Measurements from ENCODE around the gene MYO1E.
"Not testable (repeated sequence)": the region's sequence is repeated elsewhere in the genome, so short reads cannot be mapped to it uniquely, and the experiment has no call there.

The MYO1E gene

DNA sequence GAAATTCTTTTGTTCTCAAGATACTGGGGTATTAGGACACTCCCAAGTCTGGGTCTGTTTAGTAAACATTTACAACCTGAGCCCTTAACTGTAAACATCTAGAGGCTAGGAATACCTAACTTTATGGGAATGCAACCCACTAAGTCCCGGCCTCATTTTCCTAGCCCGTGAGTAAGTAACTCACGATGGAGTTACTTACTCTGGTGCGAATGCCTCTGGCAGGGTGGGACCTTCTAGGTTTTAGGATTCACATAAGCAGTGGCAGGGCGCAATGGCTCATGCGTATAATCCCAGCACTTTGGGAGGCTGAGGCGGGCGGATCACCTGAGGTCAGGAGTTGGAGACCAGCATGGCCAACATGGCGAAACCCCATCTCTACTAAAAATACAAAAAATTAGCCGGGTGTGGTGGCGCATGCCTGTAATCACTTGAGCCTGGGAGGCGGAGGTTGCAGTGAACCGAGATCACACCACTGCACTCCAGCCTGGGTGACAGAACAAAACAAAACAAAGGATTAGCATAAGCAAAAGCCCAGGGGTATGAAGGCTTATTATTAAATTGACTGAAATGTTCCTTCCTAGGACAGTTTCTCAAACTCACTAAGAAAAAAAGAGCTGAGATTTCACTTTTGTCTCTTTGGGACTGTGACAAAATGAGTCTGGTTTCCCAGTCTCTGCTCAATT lies 14.7 kb upstream of the MYO1E start:
- DNase-seq (ENCODE audit: low spot score): not testable (repeated sequence)

DNA sequence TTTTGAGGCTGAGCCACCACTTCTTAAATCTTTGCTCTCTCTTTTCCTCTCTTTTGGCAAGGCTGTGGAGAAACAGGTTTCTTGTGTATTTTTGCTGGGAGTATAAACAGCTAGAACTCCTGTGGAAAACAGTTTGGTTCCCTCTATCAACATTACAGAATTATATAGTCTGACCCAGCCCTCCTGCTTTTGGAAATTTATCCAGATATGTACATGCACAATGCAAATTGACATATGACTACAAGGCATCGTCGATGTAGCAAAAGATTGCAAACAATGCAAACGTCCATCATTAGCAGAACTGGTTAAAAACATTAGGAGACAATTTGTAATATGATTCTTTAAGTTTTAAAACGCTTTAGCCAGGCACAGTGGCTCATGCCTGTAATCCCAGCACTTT lies 12.5 kb upstream of the MYO1E start:
- no peak for DNase-seq (ENCODE audit: low spot score)

DNA sequence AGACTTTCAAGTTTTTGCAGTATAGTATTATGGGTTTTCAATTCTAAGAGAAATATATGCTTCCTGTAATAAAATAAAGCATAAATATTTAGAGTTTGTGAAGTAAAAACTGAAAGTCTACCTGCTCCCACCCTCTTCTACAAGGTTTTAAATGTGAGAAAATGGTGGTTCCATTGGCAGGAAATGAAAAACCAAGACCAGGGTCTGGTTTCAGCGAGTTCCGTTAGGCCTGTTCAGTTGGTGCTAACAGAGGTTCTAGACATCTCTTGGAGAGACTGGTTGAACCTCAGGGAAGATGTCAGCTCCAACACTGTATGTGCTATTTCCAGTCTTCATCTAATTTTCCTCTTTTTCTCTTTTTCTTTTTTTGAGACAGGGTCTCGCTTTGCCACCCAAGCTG lies 11.8 kb upstream of the MYO1E start:
- no peak for DNase-seq (ENCODE audit: low spot score)

DNA sequence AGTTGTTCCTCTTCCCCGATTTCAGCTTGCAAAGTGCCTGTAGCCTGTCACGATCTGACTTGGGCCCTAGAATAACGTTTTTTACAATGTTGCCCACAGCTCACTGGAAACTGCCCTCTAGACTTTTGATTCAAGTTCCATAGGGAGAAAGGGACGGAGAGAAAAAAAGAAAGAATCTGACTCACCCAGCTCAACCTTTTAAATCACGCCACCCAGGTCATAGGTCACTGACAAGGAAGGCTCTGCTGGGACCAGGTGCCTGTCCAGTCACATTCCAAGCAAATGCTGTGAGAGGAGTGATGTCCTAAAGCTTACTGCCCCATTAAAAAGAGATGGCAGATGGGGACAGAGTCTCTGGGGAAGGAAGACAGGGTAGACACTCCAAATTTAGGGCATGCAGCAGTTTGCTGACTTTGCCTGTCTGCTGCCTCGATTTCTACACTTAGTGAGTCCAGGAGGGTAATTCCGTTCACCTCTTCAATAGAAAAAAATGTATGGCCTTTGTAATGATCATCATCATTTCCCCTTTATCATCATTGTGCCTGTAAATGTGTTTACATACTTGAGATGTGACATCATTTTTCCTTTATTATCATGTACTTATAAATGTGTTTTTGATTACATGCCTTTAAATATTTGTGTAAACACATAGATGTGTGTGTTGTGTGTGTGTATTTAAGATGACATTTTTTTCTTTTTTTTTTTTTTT lies 8.4 kb upstream of the MYO1E start:
- no peak for DNase-seq (ENCODE audit: low spot score)

DNA sequence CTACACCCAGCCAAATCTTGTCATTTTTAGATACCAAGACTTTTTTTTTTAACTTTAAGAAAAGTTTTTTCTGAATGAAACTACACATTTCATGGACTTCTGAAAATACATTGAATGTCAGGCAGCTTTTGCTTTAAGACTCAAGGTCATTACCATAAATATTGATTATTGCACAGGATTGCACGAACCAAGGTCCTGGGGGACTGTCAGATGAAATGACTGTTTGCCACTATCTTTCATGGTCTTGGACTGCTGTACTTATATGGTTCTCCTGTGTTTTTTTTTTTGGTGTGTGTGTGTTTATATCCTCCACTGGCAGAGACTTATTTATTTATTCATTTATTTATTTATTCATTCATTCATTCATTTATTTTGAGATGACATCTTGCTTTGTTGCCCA lies 6.9 kb upstream of the MYO1E start:
- DNase-seq (ENCODE audit: low spot score): no peak

DNA sequence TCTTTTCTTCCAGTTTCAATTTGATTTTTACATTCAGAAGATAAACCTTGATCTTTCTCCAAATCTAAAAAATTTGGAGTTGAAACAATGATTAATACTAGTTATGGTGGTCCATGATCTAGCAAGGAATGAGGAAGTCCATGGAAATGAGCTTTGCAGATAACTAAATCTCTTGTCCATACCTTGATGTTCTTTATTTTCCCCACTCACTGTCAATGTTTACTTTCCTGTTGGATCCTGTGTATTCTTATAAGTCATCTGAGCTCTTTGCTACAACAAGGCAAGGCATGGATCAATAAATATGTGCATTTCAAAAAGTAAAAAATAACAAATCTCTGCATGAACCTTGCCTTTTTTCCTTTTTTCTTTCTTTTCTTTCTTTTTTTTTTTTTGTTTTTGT lies 6.2 kb upstream of the MYO1E start:
- DNase-seq (ENCODE audit: low spot score): no peak

DNA sequence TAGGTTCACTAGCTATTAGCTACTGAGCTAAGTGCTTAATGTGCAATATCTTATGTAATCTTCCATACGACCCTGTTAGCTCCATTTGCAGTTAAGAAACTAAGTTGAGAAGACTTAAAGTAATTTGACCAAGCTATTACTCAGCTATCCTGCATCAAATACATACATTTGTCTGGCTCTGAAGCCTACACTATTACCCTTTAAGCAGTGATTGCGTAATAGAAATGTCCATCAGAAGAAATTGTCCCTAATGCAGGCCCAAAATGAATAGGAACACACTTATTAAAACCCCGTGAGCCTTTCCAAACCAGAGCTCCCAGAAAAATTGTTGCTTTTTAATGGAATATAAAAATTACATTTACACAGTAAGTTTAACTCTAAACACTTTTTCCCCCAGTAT lies 5.3 kb upstream of the MYO1E start:
- DNase-seq (ENCODE audit: low spot score): no peak

DNA sequence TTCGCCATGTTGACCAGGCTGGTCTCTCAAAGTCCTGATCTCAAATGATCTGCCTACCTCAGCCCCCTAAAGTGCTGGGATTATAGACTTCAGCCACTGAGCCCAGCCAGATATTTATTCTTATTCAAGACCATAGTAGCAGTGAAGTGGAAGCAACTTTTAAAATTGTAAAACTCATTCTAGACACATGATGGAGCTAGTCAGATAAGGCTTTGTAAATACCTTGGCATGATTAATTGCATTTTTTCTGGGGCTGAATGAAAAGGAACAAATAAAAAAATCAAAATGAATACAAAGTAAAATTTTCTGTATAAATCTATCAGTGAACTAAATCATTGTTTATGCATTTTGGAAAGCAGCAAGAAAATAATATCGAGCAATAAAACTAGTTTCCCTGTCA lies 4.1 kb upstream of the MYO1E start:
- no peak for DNase-seq (ENCODE audit: low spot score)

DNA sequence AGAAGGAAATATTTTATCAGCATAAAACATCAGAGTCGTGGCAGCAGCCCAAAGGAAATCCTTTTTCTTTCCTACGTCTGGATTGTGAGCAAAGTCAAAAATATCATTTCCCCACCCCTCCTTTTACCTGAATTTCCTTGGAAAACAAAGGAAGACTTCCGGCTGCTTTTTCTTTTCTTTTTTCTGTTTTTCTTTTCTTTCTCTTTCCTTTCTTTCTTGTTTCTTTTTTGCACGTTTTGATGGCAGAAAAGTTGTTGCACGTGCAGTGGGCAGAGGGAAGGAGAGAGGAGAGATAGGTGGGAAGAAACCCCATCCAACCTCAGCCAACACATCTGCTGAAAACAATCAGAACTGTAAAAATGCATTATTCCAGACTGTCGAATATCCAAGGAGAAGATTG lies 544 bp upstream of the MYO1E start:
- DNase-seq (ENCODE audit: low spot score): no peak

DNA sequence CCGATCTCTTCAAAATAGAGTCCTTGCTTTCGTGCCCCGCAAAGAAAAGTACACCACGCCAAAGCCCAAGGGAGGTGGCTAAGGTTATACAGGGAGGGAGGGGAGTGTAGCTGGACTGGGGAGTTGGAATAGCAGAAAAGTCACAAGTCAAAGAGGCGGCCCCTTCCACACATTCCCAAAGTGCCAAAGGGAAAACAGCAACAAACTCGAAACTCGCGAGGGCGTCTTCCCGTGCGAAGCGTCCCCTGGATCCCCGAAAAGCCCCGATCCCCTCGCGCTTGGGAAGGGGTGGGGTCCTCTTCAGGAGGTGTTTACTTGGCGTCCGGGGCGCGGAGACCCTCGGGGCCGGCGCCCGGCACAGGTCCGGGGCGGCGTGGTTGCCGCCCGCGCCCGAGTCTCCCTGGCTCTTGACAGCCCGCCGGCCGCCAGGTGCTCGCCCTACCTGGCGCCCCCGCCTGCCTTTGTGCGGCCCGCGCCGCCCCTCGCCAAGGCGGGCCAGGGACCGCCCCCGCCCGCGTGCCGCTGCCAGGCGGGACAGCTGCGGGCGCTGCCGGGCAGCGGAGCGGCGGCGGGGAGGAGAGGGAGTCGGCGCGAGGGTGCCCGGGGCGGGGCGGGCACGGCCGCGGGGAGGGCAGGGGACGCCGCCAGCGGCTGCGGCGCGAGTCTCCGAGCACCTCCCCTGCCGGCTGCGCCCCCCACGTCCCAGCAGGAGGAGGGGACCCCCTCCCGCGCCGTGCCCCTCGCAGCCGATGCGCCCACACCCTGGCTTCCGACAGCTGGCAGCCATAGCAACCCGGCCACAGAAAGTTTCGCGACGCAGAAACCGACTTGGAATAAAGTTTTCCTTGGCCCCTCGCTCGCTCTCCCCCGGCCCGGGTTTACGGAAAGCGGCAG lies 966 bp downstream of the MYO1E start:
- no peak for DNase-seq (ENCODE audit: low spot score)

DNA sequence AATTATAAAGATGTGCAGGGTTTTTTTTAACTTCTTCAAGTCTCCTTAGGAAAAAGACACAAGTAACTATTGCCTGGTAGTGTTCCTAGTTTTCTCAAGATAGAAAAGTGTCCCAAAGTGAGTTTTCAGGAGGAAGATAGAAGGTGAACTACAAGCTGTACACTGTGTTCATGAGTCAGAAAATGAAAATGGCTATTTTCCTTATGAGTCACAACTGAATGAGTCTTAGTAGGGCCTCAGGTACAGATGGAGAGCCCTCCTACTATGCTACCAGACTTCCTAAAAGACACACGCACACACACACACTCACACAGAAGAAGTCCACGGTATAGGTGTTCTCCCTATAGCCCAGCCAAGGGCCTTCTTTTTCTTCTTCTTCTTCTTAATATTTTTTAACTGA lies 3.1 kb downstream of the MYO1E start:
- DNase-seq (ENCODE audit: low spot score): no peak

DNA sequence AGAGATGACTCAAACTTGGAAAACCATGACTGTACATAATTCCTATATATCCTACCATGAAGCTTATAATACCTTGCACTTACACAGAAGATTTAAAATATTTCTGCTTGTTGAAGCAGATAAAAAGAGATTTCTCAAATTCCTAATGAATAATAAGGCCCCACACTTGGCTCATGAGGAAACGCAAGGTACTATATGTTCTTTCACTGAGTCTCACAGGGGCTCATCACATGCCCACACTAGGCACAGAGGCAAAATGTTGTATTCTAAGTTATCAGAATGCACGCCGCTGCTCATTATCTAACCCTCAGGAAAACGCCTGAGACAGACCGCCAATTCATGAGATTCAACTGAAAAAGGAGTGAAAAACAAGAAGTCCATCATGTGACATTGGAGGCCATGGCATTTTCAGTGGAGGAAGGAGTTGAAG lies 5.6 kb downstream of the MYO1E start:
- DNase-seq (ENCODE audit: low spot score): no peak

DNA sequence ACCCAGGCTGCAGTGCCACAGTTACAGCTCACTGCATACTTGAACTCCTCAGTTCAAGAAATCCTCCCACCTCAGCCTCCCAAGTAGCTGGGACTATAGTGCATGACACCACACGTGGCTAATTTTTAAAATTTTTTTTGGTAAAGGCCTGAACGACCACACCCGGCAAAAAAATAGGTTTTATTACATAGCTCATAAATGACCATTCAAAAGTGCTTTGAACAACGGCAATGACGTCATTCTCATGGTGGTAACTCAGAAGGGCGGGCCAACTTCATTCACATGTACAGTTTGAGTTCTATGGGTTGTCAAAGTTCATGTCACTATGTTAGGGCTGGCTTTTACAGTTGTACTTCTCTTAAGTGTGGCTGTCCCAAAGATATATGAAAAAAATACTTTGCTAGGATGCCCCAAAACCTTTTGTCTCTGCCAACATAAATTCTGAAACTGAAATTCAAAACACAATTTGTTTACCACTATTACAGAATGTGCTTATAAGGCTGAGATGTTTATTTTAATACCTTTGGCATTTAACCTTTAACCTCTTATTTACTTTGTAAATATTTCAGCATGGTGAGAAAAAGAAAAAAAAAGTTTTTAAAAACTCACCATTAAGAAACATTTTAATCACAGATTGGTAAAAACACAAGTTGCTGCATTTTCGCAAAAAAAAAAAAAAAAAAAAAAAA lies 6.2 kb downstream of the MYO1E start:
- DNase-seq (ENCODE audit: low spot score): no peak

DNA sequence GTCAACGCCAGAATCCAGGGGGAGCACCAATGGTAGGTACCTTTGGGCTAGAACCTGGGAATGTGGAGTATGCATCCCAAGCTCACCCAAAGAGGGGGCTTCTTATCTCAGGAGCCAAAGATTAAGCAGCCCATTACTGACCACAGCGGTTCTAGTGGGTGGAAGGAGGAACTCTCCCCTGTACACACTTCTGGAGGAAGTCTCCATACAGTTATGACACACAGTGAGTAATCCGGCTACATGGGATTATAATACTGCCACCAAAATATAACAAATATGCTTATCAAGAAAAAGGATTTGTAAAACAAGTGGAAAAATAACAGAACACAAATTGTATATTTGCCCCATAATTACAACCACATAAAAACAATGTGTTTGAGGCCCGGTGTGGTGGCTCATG lies 8.4 kb downstream of the MYO1E start:
- DNase-seq (ENCODE audit: low spot score): no peak

DNA sequence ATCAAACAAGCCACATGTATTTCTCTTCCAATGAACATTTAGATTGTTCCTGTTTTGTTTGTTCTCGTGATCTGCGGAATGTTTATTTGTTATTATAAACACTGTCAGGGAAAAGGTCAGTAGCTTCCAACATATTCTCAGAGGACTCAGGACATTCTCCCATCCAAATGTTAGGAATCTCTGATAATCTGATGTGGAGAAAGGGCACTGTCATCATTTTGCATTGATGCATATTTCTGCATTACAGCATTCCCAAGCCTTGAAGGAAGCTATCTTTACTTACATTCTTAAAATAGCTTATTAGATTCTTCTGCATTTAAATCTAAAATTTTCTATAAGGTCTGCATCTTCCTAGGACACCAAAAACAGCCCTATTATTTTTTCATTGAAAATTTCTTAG lies 10.3 kb downstream of the MYO1E start:
- no peak for DNase-seq (ENCODE audit: low spot score)

DNA sequence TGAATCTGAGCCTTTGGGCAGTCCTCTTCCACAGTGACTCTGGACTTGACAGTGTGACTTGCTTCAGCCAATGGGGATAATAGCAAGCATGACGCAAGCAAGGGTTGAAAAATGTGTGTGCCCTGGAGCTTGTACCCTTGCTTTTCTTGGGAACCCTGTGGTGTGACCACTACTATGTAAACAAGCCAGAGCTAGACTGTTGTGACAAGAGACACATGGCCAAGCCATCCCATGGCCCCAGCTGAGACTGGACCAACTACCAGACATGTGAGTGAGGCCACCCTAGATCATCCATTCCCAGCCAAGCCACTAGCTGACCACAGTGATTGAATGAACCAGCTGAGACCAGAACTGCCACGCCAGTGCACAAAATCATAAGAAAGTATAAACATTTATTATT lies 11.8 kb downstream of the MYO1E start:
- no peak for DNase-seq (ENCODE audit: low spot score)

DNA sequence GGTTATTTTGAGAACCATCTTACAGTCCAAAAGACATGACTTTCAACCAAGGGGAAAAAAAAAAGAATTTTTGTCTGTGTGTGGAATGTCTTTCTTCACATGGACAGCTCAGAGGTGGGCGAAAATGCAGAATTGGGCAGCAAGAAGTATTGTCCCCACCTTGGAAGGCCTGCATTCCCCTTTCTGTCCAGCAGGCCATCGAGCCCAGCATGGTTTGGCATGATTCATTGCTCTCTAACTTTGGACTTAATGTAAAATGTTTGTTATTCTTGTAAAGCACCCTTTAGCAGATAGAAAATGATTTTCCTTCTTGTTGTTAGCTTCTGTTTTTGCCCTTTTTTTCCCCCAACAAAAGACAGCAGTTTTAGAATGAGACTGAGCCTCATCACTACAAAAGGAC lies 12.4 kb downstream of the MYO1E start:
- no peak for DNase-seq (ENCODE audit: low spot score)

DNA sequence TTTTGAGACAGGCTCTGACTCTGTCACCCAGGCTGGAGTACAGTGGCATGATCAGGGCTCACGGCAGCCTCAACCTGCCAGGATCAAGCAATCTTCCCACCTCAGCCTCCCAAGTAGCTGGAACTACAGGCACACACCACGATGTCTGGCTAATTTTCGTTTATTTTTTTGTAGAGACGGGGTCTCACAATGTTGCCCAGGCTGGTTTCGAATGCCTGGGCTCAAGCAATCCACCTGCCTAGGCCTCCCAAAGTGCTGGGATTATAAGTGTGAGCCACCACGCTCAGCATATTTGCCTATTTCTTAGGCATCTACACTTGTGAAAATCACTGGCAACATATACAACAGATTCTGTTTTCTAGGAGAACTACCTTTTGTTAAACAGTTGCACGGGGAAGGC lies 16.9 kb downstream of the MYO1E start:
- no peak for DNase-seq (ENCODE audit: low spot score)

DNA sequence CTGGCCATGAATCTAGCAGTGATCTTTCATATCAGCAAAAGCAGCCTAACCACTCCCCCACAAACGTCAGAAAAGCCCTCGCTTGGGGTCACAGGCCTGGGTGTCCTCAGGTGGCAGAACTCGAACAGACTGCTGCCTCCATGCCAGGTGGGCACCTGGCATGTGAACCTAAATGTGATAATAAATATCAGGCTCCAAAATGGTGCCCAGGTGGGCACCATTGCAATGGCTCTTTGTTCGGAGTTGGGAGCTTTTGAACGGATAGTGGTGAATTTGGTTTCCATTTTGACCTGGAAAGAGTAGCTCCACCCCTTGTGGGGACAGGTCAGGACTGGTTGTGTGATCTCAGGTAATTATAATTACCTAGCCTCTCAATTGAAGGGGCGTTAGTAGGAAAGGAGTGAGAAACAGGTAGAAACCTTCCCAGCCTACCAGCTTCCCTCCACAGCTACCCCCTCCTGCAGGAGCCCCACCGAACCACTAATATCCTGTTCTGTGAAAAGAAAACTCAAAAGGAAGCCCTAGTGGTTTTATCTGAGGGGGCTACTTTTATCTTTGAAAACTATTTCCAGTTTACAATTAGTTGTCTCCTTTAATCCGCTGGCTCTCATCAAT lies 18.1 kb downstream of the MYO1E start:
- no peak for DNase-seq (ENCODE audit: low spot score)

DNA sequence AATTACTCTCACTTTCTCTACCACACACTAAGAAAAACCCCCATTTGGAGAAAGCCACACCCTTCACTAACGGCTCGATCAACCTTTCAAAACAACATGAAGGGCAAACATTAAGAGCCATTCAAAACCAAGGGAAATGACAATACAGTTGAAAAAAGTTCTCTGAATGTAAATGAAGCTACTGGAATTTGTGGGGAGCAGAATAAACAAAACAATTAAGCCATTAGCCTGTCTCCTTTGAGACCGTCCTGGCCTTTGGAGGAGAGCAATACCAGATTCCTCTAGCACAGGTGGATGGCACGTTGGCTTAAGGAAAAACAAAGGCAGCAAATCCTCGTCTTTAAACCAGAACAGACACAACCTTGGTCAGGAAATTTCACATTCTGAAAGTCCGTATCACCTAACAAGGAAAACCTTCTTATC lies 18.7 kb downstream of the MYO1E start:
- no peak for DNase-seq (ENCODE audit: low spot score)

DNA sequence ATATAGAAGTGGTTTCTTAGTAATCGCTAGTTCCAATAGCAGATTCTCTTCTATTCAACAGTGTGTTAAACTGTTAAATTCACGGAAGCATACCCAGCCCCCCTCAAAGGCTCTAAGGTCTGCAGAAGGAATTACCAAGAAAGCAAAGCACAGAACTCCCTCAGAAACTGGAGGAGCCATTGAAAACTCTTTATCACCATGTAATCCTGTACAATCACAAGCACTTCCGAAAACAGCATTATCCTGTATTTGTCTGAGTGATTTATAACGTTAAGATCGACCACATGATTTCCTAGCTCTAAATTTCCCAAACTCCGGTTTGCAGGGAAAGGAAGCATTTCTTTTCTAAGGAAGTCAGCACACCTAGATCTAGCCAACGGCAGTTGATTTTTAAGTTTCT lies 20.0 kb downstream of the MYO1E start:
- no peak for DNase-seq (ENCODE audit: low spot score)

DNA sequence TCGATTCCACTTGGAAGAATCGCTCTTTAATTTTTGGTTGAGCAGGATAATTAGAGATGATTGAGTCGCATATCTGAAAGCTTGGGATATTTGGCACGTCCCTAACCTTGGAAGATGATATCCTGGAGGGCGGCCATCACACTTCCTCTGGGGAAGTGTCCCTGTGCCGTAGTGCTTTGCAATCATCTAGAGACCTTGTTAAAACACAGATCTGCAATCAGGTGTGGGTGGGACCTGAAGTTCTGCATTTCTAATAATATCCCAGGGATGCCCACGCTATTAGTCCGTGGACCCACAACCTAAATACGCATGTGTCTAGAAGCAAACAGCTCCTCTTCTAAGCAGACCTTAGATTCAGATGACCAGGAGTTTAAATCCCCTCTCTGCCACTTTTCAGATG lies 20.5 kb downstream of the MYO1E start:
- DNase-seq (ENCODE audit: low spot score): no peak
